Epidermal melanocyte (primary cell): ENCODE results near the gene ADRM1.

Source experiments
- DNase-seq: peaks from one replicate; pipeline ENCODE4 v3.0.0; 2011; ENCODE audit warnings: low spot score; ENCODE audit not compliant: insufficient read length

Gene ADRM1

DNA sequence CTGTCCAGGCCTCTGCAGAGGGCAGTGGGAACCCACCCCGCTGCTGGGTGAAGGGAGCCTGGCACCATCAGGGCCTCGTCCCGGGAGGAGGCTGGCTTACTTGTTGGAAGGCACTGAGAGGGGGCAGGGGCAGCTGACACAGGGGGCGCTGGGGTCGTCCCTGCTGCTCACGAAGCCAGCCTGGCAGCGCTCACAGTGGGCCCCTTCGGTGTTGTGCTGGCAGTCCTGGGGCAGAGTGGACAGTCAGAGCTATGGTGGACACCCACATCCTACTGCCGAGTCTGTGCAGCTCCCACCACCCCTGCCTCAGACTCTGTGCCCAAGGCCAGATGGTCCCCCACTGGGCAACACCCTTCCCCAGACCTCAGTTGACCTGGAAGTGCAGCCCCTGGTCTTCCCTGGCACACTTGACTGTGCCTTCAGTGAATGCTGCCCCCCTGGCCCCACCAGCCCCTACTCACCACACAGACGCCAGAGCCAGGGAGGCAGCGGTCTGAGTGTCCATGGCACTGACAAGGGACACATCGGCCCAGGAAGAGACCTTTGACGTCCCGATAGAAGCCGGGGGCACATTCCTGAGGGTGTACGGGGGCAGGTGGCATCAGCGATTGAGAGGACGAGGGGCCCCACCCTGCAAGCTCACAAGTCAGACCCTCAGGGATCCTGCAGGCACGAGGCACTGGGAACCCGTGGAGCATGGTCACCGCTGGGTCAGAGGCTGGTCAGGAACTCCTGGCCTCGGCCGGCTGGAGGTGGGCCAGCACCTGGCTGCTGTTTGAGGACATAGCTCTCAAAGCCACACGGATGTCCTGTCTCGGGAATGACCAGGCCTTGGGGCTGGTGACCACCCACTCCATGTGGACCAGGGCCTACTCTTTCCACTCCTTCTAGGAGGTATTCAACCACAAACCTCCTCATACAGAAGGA lies 21.4 kb downstream of the ADRM1 start:
- DNase-seq: no peak

GRCh38 chr20:62325172-62325905 lies 22.5 kb downstream of the ADRM1 start:
- DNase-seq: no peak

- DNase-seq: no peak
Measured at GRCh38 chr20:62326559-62326958, 23.8 kb downstream of the ADRM1 start.

GRCh38 chr20:62326959-62327725 lies 24.3 kb downstream of the ADRM1 start:
- DNase-seq: no peak

GRCh38 chr20:62327726-62328495 lies 25.1 kb downstream of the ADRM1 start:
- DNase-seq: no peak

DNA sequence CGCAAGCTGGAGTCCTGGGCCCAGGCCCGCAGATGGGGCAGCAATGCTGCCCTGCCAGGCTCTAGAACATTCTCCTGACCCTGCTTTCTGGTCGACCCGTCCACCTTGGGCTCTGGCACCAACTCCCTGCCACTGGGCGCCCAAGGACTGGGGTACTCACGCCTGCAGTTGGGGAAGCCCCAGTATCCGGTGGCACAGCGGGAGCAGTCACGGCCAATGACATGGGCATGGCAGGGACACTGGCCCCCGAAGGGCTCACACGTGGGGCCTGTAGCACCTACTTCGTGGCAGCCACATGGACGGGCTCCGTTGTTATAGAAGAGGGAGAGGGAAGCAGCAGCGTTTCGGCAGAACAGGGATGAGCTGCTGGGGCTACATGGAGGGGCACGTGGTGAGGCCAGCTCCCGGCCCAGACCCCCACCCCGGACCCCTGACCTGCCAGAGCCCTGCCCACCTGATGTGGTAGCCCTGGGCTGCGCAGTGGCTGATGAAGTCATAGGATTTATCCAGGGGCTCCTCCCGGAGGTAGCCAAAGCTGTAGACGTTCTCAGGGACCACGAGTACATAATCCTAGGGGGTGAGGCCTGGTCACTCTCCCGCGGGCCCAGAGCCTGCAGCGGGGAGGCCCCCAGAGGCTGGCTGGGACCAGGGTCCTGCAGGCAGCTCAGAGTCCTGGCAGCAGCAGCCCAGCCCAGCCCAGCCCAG lies 26.0 kb downstream of the ADRM1 start:
- DNase-seq: no peak

- no peak for DNase-seq
Measured at GRCh38 chr20:62329389-62330377, 26.9 kb downstream of the ADRM1 start.

DNA sequence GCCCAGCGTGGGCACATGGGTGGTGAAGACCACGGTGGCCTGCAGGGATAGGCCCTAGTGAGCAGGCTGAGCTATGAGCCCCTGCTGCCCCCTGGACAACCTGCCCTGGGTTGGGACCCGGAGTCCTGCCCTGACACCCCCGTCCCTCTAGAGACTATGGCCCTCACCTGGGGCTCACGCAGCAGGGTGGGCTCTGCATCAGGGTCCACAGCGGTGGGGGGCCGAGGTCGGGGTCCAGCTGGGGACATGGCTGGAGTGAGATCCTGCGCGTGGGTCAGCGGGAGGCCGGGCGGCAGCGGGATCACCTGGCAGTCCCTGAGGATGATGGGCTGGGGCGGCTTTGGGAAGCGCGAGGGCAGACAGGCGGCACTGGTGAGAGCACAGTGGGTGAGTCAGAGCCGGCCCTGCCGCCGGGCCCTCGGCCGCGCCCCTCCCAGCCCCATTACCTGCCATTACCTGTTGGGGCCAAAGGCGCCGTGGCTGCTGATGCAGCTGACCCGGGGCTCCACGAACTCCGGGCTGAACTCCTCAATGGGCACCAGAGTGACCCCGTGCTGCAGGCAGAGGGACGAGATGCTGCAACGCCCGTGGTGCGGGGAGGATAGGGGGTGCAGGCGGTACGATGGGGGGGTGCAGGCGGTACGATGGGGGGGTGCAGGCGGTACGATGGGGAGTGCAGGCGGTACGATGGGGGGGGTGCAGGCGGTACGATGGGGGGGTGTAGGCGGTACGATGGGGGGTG lies 27.9 kb downstream of the ADRM1 start:
- no peak for DNase-seq

DNA sequence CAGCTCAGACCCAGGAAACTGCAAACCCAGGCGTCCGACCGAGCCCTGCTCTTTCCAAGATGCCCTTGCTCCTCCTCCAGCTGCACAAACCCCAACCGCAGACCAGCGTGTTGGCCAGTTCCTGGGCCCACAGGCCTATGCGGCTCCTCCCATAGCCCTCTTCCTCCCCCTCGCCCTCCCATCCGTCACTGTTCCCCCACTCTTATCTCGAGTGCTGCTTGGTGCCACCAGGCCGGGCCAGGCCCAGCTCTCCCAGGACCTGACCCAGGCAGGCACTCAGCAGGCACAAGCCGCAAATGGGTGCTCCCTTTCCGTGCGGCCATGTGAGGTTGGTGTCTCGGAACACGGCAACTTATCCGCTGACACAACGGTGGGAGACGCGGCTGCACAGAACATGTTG lies 28.6 kb downstream of the ADRM1 start:
- no peak for DNase-seq

DNA sequence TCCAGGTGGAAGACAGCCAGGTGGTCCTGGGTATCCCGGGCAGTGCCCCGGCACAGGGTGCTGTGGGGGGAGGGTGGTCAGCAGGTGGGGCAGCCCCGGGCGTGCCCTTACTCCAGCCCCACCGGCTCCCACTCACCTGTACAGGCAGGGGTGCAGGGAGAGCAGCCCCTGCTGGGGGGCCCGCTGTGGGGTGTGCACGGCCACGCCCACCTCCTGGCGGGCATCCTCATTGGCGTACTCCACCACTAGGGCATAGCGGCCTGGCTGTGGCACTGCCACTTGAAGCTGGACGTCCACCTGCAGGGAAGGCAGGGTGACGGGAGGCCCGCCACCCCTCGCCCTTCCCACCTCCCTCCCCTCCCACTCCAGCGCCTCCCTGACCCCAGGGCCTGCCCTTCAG lies 29.6 kb downstream of the ADRM1 start:
- DNase-seq: no peak

- no peak for DNase-seq
Measured at GRCh38 chr20:62332989-62333819, 30.4 kb downstream of the ADRM1 start.

DNA sequence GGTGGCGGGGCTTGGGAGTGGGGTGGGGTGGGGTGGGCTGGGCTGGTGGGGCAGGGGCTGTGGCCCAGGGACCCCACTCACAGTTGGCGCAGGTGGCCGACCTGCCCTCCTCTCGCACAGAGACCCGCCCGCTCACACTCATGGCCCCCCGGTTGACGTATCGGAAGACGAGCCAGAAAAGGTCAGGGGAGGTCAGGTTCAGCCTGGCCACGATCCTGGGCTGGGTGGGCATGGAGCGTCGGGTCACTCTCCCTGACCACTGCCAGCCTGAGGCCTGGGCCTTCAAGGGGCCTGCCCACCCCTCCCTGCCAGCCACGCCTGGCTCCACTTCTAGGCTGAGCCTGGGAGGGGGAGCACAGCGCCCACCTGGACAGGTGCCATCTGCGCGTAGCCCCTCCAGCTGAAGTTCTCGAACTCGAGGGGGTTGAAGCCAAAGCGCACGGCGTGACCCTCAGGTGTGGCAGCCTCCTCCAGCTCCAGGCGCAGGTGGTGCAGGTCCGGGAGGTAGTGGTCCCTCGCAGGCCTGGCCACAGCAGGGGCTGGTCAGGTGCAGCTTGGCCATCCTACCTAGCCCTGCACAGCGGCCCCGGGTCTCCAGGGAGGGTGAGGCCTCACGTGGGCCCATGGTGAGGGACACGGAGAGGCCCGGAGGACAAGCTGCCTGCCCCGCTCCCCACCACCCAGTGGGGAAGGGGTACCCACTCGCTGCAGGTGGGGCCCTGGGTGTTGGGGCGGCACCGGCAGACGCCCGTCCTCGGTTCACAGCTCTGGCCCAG lies 31.2 kb downstream of the ADRM1 start:
- DNase-seq: no peak

DNA sequence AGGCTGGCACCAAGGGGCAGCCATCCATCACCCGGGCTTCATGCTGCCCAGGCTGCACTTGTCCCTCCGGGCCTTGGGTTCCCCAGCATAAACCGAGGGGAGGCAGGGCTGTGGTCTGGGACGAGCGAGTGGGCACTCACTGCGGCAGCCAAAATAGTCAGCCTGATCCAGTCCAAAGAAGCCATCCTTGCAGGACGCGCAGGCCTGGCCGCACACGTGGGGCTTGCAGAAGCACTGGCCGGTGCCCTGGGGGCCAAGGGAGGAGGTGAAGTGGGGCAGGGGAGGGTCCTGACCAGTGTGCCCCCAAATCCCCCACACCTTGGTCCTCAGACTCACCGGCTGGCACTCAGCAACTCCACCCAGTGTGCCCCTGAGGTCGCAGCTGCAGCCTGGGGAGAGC lies 32.1 kb downstream of the ADRM1 start:
- no peak for DNase-seq

- DNase-seq: no peak
Measured at GRCh38 chr20:62335532-62335931, 32.7 kb downstream of the ADRM1 start.

DNA sequence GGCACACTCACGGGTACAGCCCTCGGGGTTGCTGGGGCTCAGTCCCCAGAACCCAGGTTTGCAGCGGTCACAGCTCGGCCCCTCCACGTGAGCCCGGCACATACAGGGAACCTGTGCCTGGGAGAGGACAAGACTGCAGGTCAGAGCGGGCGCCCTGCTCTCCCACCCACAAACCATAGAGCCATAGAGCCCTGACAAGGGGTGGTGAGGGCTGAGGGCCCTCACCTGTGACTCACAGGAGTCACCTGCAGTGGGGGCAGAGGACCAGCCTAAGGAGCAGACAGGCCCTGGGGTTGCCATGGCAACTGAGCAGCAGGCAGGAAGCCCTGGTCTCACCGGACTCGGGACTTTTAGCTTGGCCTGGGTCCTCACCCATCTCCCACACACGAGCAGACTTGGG lies 33.5 kb downstream of the ADRM1 start:
- DNase-seq: no peak

- DNase-seq: no peak
Measured at GRCh38 chr20:62336775-62337557, 34.2 kb downstream of the ADRM1 start.
